CD14-positive monocyte (primary cell): ENCODE data around the gene GLYR1. TPM values are rescaled to one million over a fixed set of nuclear protein-coding genes. Genes with fewer than 3 reads are reported as not detected.
A peak's percentile ranks its signal among the peaks of the same experiment; 100 is the strongest.

Source experiments
- DNase-seq, 3 donors: peaks; one replicate each; pipeline ENCODE4 v3.0.0-alpha.2; 2011 to 2022
- H2AFZ ChIP-seq: 2 replicates; pipeline ENCODE4 v1.6.0; 2012; ENCODE audit warnings: mild to moderate bottlenecking, low read depth, low read length, inconsistent platforms; ENCODE audit not compliant: insufficient read depth, poor library complexity, severe bottlenecking
- H3K27ac ChIP-seq, 2 donors: 1 replicate in 1 of 2; 2 replicates in 1 of 2; pipeline ENCODE4 v1.5.1; 2012 to 2013; ENCODE audit warnings: low read length in 2 of 2, control low read depth in 1 of 2, inconsistent platforms in 1 of 2, low read depth in 1 of 2, mild to moderate bottlenecking in 1 of 2
- H3K27me3 ChIP-seq, 2 donors: one replicate each; pipeline versions ENCODE4 v1.6.0 to v1.6.1; 2011 to 2013; ENCODE audit warnings: low read length in 2 of 2; ENCODE audit not compliant: control insufficient read depth in 2 of 2, insufficient read depth in 2 of 2
- H3K36me3 ChIP-seq, 2 donors: replicated peaks in 1 of 2; 1 replicate in 1 of 2; 2 replicates in 1 of 2; pipeline versions ENCODE4 v1.5.1 to v1.6.1; 2012 to 2013; ENCODE audit warnings: low read length in 2 of 2, control low read depth in 1 of 2, inconsistent platforms in 1 of 2, mild to moderate bottlenecking in 1 of 2; ENCODE audit not compliant: insufficient read depth in 2 of 2, control insufficient read depth in 1 of 2
- H3K4me1 ChIP-seq, 2 donors: 1 replicate in 1 of 2; 2 replicates in 1 of 2; pipeline versions ENCODE4 v1.5.1 to v1.6.1; 2012 to 2013; ENCODE audit warnings: low read length in 2 of 2, control low read depth in 1 of 2, inconsistent platforms in 1 of 2, mild to moderate bottlenecking in 1 of 2, moderate library complexity in 1 of 2; ENCODE audit not compliant: insufficient read depth in 2 of 2, control insufficient read depth in 1 of 2
- H3K4me2 ChIP-seq: replicated peaks from 2 replicates; pipeline ENCODE3; 2012; ENCODE audit warnings: low read length, moderate library complexity, mild to moderate bottlenecking; ENCODE audit not compliant: poor library complexity, severe bottlenecking; ENCODE audit errors: extremely low read depth
- H3K4me3 ChIP-seq, 3 experiments: fragments of 200-600 bp in 1 of 3; sonication (generic) in 1 of 3; replicated peaks in 1 of 3; 1 replicate in 2 of 3; 2 replicates in 1 of 3; pipeline ENCODE4 v1.5.1; 2011 to 2013; ENCODE audit warnings: low read length in 3 of 3, mild to moderate bottlenecking in 3 of 3, control low read depth in 2 of 3, low read depth in 2 of 3, inconsistent platforms in 1 of 3, moderate library complexity in 1 of 3
- H3K79me2 ChIP-seq: 2 replicates; pipeline ENCODE4 v1.6.0; 2012; ENCODE audit warnings: mild to moderate bottlenecking, control low read depth, inconsistent platforms, low read length, moderate library complexity; ENCODE audit not compliant: insufficient read depth
- H3K9ac ChIP-seq: 2 replicates; pipeline ENCODE4 v1.6.0; 2017; ENCODE audit warnings: low read length, mild to moderate bottlenecking; ENCODE audit not compliant: insufficient read depth, poor library complexity, severe bottlenecking
- H3K9me3 ChIP-seq, 2 donors: replicated peaks in 1 of 2; 1 replicate in 1 of 2; 2 replicates in 1 of 2; pipeline versions ENCODE4 v1.5.1 to v1.6.1; 2012 to 2013; ENCODE audit warnings: low read length in 2 of 2, control low read depth in 1 of 2; ENCODE audit not compliant: control insufficient read depth in 1 of 2, insufficient read depth in 1 of 2
- H4K20me1 ChIP-seq: 2 replicates; pipeline ENCODE4 v1.6.0; 2012; ENCODE audit warnings: mild to moderate bottlenecking, low read length, control low read depth, moderate library complexity; ENCODE audit not compliant: insufficient read depth
- H3K27ac Mint-ChIP-seq, 7 donors: one replicate each; pipeline ENCODE4 v1.8.0; 2020; ENCODE audit warnings: mild to moderate bottlenecking in 7 of 7, mixed read lengths in 7 of 7, moderate library complexity in 6 of 7, inconsistent platforms in 2 of 7
- H3K27me3 Mint-ChIP-seq, 3 donors: one replicate each; pipeline ENCODE4 v1.8.0; 2021 to 2022; ENCODE audit warnings: low read depth in 3 of 3, mild to moderate bottlenecking in 3 of 3, mixed read lengths in 3 of 3, moderate library complexity in 3 of 3, inconsistent platforms in 1 of 3
- H3K36me3 Mint-ChIP-seq, 2 donors: one replicate each; pipeline ENCODE4 v1.8.0; 2020; ENCODE audit warnings: mixed read lengths in 2 of 2, inconsistent platforms in 1 of 2, mild to moderate bottlenecking in 1 of 2
- H3K4me1 Mint-ChIP-seq: one replicate; pipeline ENCODE4 v1.8.0; 2020; ENCODE audit warnings: mild to moderate bottlenecking, mixed read lengths
- H3K4me3 Mint-ChIP-seq, 2 donors: one replicate each; pipeline ENCODE4 v1.8.0; 2020; ENCODE audit warnings: mild to moderate bottlenecking in 2 of 2, mixed read lengths in 2 of 2, moderate library complexity in 1 of 2
- H3K9me3 Mint-ChIP-seq, 7 donors: one replicate each; pipeline ENCODE4 v1.8.0; 2020 to 2022; ENCODE audit warnings: mixed read lengths in 7 of 7, mild to moderate bottlenecking in 6 of 7, moderate library complexity in 6 of 7, inconsistent platforms in 2 of 7
- WGBS: methylation state at CpG from one replicate; pipeline ENCODE4 v1.1.5; 2013; ENCODE audit warnings: missing lambda C conversion rate; ENCODE audit not compliant: insufficient coverage; 5-methylcytosine and 5-hydroxymethylcytosine counted together
- intact Hi-C, 2 donors: fragments of 100-400 bp; cut with micrococcal nuclease; formaldehyde crosslinking; loops; one replicate each; pipeline versions ENCODE4 v1.15.0 to v1.15.1; 2023
- polyA plus RNA-seq, 3 donors: library from polyadenylated mRNA; depleted of rRNA in 1 of 3; unstranded in 2 of 3; stranded (reverse) in 1 of 3; fragments of 300-500 nt in 2 of 3; fragments of >200 nt in 1 of 3; fragmentation: Illumina TruSeq in 2 of 3; gene quantifications; 1 replicate in 2 of 3; 2 replicates in 1 of 3; pipeline ENCODE4 v1.2.3, GENCODE V29; 2012 to 2021
- TF ChIP-seq, protein P1 (sequence below): fragments of 200-600 bp; IDR thresholded peaks from one replicate; pipeline ENCODE4 v1.8.0; 2022; ENCODE audit warnings: antibody characterized with exemption, mild to moderate bottlenecking

The GLYR1 gene
- polyA plus RNA-seq, 3 donors = 34.2 to 41.9 (median 39.3) TPM

DNA sequence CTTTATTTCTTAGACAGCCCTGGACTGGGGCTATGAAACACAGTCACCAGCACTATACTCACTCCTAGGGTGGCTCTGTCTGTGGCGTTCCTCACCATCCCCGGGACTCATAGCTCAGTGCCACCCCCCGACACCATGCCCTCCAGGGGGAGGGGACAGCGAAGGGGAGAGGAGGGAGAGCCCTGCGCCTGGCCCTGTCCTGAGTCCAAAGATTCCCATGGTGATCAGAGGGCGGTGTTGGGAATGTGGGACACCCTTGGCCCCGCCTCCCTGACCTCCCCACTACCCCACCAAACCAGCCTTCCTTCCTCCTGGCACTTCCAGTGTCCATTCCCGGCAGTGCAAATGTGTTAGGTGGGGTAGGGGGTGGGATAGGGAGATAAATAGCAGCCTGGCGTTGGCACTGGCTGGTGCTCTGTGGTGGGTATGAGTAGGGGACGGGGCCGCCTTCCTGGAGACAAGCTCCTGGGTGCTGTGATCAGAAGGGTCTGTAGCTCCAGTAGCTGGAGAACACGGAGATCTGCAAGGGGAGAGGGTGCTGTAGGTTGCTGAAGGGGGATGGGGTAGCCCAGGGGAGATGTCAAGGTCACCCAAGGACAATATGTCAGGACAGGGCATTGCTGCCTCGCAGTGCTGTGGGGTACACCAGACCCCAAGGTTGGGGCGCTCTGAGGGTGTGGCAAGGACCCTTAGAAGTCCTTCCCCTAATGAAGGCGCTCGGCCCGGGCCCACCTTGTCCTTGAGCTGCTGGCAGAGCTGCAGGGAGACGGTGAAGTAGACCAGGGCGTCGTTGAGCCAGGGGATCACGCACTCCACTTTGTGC is 49.9 kb downstream of the GLYR1 start:
- TF ChIP-seq, protein P1, sequence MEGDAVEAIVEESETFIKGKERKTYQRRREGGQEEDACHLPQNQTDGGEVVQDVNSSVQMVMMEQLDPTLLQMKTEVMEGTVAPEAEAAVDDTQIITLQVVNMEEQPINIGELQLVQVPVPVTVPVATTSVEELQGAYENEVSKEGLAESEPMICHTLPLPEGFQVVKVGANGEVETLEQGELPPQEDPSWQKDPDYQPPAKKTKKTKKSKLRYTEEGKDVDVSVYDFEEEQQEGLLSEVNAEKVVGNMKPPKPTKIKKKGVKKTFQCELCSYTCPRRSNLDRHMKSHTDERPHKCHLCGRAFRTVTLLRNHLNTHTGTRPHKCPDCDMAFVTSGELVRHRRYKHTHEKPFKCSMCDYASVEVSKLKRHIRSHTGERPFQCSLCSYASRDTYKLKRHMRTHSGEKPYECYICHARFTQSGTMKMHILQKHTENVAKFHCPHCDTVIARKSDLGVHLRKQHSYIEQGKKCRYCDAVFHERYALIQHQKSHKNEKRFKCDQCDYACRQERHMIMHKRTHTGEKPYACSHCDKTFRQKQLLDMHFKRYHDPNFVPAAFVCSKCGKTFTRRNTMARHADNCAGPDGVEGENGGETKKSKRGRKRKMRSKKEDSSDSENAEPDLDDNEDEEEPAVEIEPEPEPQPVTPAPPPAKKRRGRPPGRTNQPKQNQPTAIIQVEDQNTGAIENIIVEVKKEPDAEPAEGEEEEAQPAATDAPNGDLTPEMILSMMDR = no peak
- 97% methylated on average over 13 of the region's 21 CpGs for WGBS

DNA sequence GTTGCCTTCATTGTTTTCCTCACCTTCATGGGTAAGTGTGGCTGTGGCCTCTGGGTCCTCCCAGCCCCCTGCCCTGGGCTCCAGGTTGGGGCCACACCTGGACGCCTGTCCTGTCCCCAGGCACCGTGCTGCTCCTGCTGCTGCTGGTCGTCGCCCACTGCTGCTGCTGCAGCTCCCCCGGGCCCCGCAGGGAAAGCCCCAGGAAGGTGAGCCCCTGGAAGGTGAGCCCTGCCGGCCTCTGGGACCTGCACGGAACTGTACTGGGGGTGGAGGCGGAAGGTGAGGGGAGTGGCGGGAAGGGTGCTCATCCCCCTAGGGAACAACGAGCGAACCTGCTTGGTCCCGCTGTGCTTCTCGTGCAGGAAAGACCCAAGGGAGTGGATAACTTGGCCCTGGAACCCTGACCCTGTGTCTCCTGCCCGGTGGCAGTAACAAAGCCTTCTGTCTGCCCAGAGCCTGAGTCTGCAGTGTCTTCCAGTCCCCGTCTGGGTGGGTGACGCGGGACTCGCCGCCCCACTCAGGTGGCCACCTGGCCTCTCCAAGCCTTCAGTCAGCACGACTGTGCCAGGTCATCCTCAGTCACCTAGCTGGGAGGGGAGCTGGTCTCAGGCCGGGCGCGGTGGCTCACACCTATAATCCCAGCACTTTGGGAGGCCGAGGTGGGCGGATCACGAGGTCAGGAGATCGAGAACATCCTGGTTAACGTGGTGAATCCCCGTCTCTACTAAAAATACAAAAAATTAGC is 51.1 kb downstream of the GLYR1 start:
- H3K4me1 ChIP-seq = peaks cover 13 to 15% of the 10 kb centered on the region in 2 donors
- H3K4me2 ChIP-seq = no peak overlapping the region
- no peak overlapping the region for H2AFZ ChIP-seq
- peaks cover 42 to 43% of the 10 kb centered on the region in 2 donors for H3K36me3 ChIP-seq
- Mint-ChIP-seq H3K4me1 (peaks cover 13% of the 10 kb centered on the region), H3K36me3 (peaks cover 21 to 48% of the 10 kb centered on the region in 2 donors), H3K27me3 (peaks cover 0 to 3% (median 0%) of the 10 kb centered on the region in 3 donors), H3K9me3 (peaks cover 0 to 2% (median 0%) of the 10 kb centered on the region in 7 donors), H3K4me3 (no peak overlapping the region), H3K27ac (peak overlapping the region in 1 of 7 donors; percentile 13)
- no peaks in the 10 kb centered on the region for H3K9me3 ChIP-seq
- H3K9ac ChIP-seq = no peak overlapping the region
- intact Hi-C loops = no loop called here
- DNase-seq = no peak
- peaks cover 18% of the 10 kb centered on the region for H3K79me2 ChIP-seq
- H4K20me1 ChIP-seq = no peaks in the 10 kb centered on the region
- H3K4me3 ChIP-seq = no peak overlapping the region
- WGBS = 96% methylated on average over 22 of the region's 30 CpGs
- H3K27ac ChIP-seq = no peak overlapping the region
- no peaks in the 10 kb centered on the region for H3K27me3 ChIP-seq
- TF ChIP-seq, protein P1 = no peak

More for the DNA sequence above, 49.9 kb downstream of the GLYR1 start:
- H2AFZ ChIP-seq = no peak overlapping the region
- no peak overlapping the region for H3K27ac ChIP-seq
- Mint-ChIP-seq H3K27me3 (peaks cover 0 to 3% (median 0%) of the 10 kb centered on the region in 3 donors), H3K4me3 (peak overlapping the region in 1 of 2 donors; percentile 9), H3K27ac (peak overlapping the region in 3 of 7 donors; percentile 32 to 68 (median 50)), H3K36me3 (peaks cover 21 to 48% of the 10 kb centered on the region in 2 donors), H3K9me3 (peaks cover 0 to 1% (median 0%) of the 10 kb centered on the region in 7 donors), H3K4me1 (peaks cover 22% of the 10 kb centered on the region)
- H3K36me3 ChIP-seq = peaks cover 42 to 43% of the 10 kb centered on the region in 2 donors
- peaks cover 21 to 27% of the 10 kb centered on the region in 2 donors for H3K4me1 ChIP-seq
- DNase-seq = no peak
- H3K4me2 ChIP-seq = no peak overlapping the region
- no peak overlapping the region for H3K9ac ChIP-seq
- no peaks in the 10 kb centered on the region for H3K27me3 ChIP-seq
- no peak overlapping the region for H3K4me3 ChIP-seq
- intact Hi-C loops = no loop called here
- no peaks in the 10 kb centered on the region for H3K9me3 ChIP-seq
- no peaks in the 10 kb centered on the region for H4K20me1 ChIP-seq
- H3K79me2 ChIP-seq = peaks cover 30% of the 10 kb centered on the region
